Measurements from ENCODE around the gene UBASH3A. TPM values are rescaled to one million over a fixed set of nuclear protein-coding genes. Genes with fewer than 3 reads are reported as not detected.

UBASH3A gene
- total RNA-seq, 1 experiment from 2014 or later: not detected

DNA sequence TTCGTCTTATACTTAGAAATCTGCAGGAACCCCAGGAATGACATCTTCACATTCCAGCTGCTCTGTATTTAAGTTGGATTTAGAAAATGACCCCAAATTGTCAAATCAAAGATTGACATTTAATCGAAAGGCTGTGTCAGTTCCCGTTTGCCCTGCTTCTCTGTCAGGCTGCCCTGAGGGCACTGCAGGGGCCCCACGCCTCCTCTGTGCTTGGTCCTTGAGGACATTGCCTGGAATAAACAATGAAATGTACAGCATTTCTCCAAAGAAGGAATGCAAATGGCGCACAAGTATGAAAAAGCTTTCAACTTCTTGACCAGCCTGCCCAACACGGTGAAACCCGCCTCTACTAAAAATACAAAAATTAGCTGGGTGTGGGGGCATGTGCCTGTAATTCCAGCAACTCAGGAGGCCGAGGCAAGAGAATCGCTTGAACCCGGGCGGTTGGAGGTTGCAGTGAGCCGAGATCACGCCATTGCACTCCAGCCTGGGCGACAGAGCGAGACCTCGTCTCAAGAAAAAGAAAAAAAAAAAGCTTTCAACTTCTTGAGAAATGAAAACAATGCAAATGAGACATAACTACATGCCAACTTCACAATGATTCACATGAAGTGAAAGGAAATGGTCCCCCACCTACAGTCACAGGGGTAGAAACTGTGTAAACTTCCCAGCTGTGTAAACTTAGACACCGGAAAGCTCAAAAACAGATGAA lies 10.8 kb upstream of the UBASH3A start:
- no peaks in the 10 kb centered on the region for H3K27me3 Mint-ChIP-seq (ENCODE audit: insufficient read depth, unreplicated experiment)
- H3K4me1 Mint-ChIP-seq (ENCODE audit: low read depth, unreplicated experiment): peaks cover 27% of the 10 kb centered on the region
- H3K4me3 Mint-ChIP-seq (ENCODE audit: unreplicated experiment): no peak overlapping the region
- H3K4me1 ChIP-seq: peaks cover 10% of the 10 kb centered on the region; the same call in 1 of the 2 replicates
- TF ChIP-seq, protein P1, sequence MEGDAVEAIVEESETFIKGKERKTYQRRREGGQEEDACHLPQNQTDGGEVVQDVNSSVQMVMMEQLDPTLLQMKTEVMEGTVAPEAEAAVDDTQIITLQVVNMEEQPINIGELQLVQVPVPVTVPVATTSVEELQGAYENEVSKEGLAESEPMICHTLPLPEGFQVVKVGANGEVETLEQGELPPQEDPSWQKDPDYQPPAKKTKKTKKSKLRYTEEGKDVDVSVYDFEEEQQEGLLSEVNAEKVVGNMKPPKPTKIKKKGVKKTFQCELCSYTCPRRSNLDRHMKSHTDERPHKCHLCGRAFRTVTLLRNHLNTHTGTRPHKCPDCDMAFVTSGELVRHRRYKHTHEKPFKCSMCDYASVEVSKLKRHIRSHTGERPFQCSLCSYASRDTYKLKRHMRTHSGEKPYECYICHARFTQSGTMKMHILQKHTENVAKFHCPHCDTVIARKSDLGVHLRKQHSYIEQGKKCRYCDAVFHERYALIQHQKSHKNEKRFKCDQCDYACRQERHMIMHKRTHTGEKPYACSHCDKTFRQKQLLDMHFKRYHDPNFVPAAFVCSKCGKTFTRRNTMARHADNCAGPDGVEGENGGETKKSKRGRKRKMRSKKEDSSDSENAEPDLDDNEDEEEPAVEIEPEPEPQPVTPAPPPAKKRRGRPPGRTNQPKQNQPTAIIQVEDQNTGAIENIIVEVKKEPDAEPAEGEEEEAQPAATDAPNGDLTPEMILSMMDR (IDR thresholded peaks at IDR 0.05; ENCODE audit: insufficient read depth in 1 of 2, low read depth in 1 of 2, low read length in 1 of 2, severe bottlenecking in 1 of 2, unreplicated experiment in 1 of 2): no peak
- H3K9me3 ChIP-seq: no peaks in the 10 kb centered on the region
- CTCF ChIA-PET: no interaction called here
- H3K36me3 Mint-ChIP-seq (ENCODE audit: insufficient read depth, unreplicated experiment): no peaks in the 10 kb centered on the region
- H3K4me3 ChIP-seq (ENCODE audit: low read depth, low read length): no peak overlapping the region
- H3K36me3 ChIP-seq (ENCODE audit: control insufficient read depth, insufficient read depth, low read length): no peaks in the 10 kb centered on the region
- no peak for DNase-seq
- no peaks in the 10 kb centered on the region for H3K27me3 ChIP-seq (replicated peaks; ENCODE audit: control insufficient read depth, insufficient read depth, low read length)
- H3K27ac Mint-ChIP-seq (ENCODE audit: unreplicated experiment): no peak overlapping the region
- H3K9me3 Mint-ChIP-seq (ENCODE audit: unreplicated experiment): no peaks in the 10 kb centered on the region
- BruUV-seq (replicated peaks): no TSS peak
- POLR2A ChIA-PET: no interaction called here
- intact Hi-C loops (cut with micrococcal nuclease; ENCODE audit: unreplicated experiment): no loop called here

DNA sequence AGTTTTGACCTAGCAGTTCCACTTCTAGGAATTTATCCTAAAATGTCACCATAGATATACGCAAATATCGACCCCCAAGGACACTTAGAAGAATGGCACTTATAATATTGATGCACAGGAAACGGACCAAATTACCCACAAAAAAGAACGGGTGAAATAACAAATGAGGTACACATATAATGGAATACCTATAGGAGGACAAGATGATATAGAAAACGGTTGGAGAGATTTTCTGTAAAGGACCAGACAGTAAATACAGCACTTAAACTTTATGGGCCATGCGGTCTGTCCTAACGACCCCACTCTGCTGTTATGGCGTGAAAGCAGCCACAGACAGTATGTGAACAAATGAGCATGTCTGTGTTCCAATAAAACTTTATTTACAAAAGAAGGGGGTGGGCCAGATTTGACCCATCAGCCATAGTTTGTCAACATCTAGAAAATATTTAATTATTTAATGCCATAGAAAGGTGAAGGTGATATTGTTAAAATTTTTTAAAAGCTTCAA lies 10.2 kb upstream of the UBASH3A start:
- H3K27me3 ChIP-seq (replicated peaks; ENCODE audit: control insufficient read depth, insufficient read depth, low read length): no peaks in the 10 kb centered on the region
- H3K9me3 ChIP-seq: no peaks in the 10 kb centered on the region
- intact Hi-C loops (cut with micrococcal nuclease; ENCODE audit: unreplicated experiment): no loop called here
- Mint-ChIP-seq H3K27me3 (ENCODE audit: insufficient read depth, unreplicated experiment) (no peaks in the 10 kb centered on the region), H3K4me1 (ENCODE audit: low read depth, unreplicated experiment) (peaks cover 32% of the 10 kb centered on the region), H3K27ac (ENCODE audit: unreplicated experiment) (no peak overlapping the region), H3K9me3 (ENCODE audit: unreplicated experiment) (no peaks in the 10 kb centered on the region), H3K4me3 (ENCODE audit: unreplicated experiment) (no peak overlapping the region), H3K36me3 (ENCODE audit: insufficient read depth, unreplicated experiment) (no peaks in the 10 kb centered on the region)
- no peak for DNase-seq
- ChIA-PET POLR2A (no interaction called here), CTCF (no interaction called here)
- no peaks in the 10 kb centered on the region for H3K36me3 ChIP-seq (ENCODE audit: control insufficient read depth, insufficient read depth, low read length)
- TF ChIP-seq, protein P1 (IDR thresholded peaks at IDR 0.05; ENCODE audit: insufficient read depth in 1 of 2, low read depth in 1 of 2, low read length in 1 of 2, severe bottlenecking in 1 of 2, unreplicated experiment in 1 of 2): no peak
- peaks cover 10% of the 10 kb centered on the region; the same call in 1 of the 2 replicates for H3K4me1 ChIP-seq
- BruUV-seq (replicated peaks): no TSS peak
- no peak overlapping the region for H3K4me3 ChIP-seq (ENCODE audit: low read depth, low read length)

DNA sequence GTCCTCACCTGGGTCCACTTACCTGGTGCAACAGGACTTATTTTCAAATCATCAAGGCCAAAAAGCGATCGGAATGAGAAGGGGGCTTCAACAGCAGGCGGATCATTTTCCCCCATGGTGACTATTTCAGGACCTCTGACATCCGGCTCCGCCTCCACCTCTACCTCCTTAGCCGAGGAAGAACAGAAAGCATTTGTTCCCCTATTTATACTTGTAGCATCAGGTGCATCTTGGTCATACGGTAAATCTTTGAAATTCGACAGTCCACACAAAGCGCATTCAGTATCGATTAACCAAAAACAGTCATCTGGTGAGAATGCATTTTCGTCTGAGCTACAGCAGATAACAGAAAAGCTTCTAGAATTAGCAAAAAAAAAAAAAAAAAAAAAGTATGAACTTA lies 8.4 kb upstream of the UBASH3A start:
- CTCF ChIA-PET: no interaction called here
- POLR2A ChIA-PET: no interaction called here
- H3K4me3 ChIP-seq (ENCODE audit: low read depth, low read length): no peak overlapping the region
- DNase-seq: no peak
- no peaks in the 10 kb centered on the region for H3K36me3 ChIP-seq (ENCODE audit: control insufficient read depth, insufficient read depth, low read length)
- TF ChIP-seq, protein P1 (IDR thresholded peaks at IDR 0.05; ENCODE audit: insufficient read depth in 1 of 2, low read depth in 1 of 2, low read length in 1 of 2, severe bottlenecking in 1 of 2, unreplicated experiment in 1 of 2): no peak
- Mint-ChIP-seq H3K4me1 (ENCODE audit: low read depth, unreplicated experiment) (peaks cover 23% of the 10 kb centered on the region), H3K4me3 (ENCODE audit: unreplicated experiment) (no peak overlapping the region), H3K27ac (ENCODE audit: unreplicated experiment) (no peak overlapping the region), H3K9me3 (ENCODE audit: unreplicated experiment) (no peaks in the 10 kb centered on the region), H3K36me3 (ENCODE audit: insufficient read depth, unreplicated experiment) (no peaks in the 10 kb centered on the region), H3K27me3 (ENCODE audit: insufficient read depth, unreplicated experiment) (no peaks in the 10 kb centered on the region)
- H3K27me3 ChIP-seq (replicated peaks; ENCODE audit: control insufficient read depth, insufficient read depth, low read length): no peaks in the 10 kb centered on the region
- BruUV-seq (replicated peaks): no TSS peak
- no peaks in the 10 kb centered on the region for H3K9me3 ChIP-seq
- intact Hi-C loops (cut with micrococcal nuclease; ENCODE audit: unreplicated experiment): no loop called here
- H3K4me1 ChIP-seq: peaks cover 10% of the 10 kb centered on the region; the same call in 1 of the 2 replicates

All from Caco-2 (cell line).